Vagina (tissue), 2 donors: Measurements from ENCODE around the gene IL18RAP.

Experiments
- POLR2AphosphoS5 ChIP-seq, 2 donors: sonication (generic); formaldehyde crosslinking; IDR thresholded peaks; one replicate each; pipeline ENCODE4 v1.9.0; 2017; ENCODE audit warnings: antibody characterized with exemption in 2 of 2, mild to moderate bottlenecking in 2 of 2, low read depth in 1 of 2; ENCODE audit not compliant: insufficient read depth in 1 of 2
- TF ChIP-seq, protein P1 (sequence below), 3 experiments: fragments of 450-650 bp in 2 of 3; fragments of 200-600 bp in 1 of 3; sonication (generic) in 1 of 3; IDR thresholded peaks; one replicate each; pipeline ENCODE4 v1.5.1; 2017 to 2019; ENCODE audit warnings: antibody characterized with exemption in 3 of 3, mild to moderate bottlenecking in 2 of 3, moderate library complexity in 2 of 3

DNA sequence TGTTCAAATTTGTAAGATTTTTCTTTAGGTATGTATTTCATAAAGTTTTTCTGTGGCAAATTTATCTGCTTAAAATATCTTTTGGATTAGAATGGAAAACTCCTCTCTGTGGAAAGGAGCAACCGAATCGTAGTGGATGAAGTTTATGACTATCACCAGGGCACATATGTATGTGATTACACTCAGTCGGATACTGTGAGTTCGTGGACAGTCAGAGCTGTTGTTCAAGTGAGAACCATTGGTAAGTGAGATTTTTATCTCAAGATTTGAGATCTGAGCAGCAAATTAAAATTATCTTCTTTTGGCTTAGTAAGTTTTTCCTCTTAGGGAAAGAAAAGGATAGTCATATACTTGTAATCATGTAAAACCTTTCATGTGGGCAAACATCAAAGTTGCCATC is 14.2 kb downstream of the IL18RAP start:
- TF ChIP-seq, protein P1, sequence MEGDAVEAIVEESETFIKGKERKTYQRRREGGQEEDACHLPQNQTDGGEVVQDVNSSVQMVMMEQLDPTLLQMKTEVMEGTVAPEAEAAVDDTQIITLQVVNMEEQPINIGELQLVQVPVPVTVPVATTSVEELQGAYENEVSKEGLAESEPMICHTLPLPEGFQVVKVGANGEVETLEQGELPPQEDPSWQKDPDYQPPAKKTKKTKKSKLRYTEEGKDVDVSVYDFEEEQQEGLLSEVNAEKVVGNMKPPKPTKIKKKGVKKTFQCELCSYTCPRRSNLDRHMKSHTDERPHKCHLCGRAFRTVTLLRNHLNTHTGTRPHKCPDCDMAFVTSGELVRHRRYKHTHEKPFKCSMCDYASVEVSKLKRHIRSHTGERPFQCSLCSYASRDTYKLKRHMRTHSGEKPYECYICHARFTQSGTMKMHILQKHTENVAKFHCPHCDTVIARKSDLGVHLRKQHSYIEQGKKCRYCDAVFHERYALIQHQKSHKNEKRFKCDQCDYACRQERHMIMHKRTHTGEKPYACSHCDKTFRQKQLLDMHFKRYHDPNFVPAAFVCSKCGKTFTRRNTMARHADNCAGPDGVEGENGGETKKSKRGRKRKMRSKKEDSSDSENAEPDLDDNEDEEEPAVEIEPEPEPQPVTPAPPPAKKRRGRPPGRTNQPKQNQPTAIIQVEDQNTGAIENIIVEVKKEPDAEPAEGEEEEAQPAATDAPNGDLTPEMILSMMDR (IDR thresholded peaks at IDR 0.05) = no peak
- no peak for TF ChIP-seq POLR2AphosphoS5 (IDR thresholded peaks at IDR 0.05; ENCODE audit: insufficient read depth in 1 of 2, low read depth in 1 of 2)
